HepG2 (cell line): ENCODE measurements around the gene PSEN2. TPM values are rescaled to one million over a fixed set of nuclear protein-coding genes. Genes with fewer than 3 reads are reported as not detected.

Experiments
- CBX1 ChIP-seq: IDR thresholded peaks from one replicate; pipeline ENCODE4 v1.6.1; 2016; ENCODE audit warnings: antibody characterized with exemption, low read depth
- HBP1 ChIP-seq: IDR thresholded peaks from 2 replicates; pipeline ENCODE4 v1.6.1; 2016; ENCODE audit warnings: low read depth, control low read depth
- MYNN ChIP-seq: sonication (generic); formaldehyde crosslinking; IDR thresholded peaks from 2 replicates; pipeline ENCODE4 v1.4.0; 2020; ENCODE audit warnings: mild to moderate bottlenecking, low read depth, missing genetic modification reagents
- NCOA1 ChIP-seq: sonication (generic); formaldehyde crosslinking; IDR thresholded peaks from 2 replicates; pipeline ENCODE4 v1.9.0; 2021; ENCODE audit warnings: missing genetic modification reagents
- NFRKB ChIP-seq: fragments of 450-650 bp; IDR thresholded peaks from 2 replicates; pipeline ENCODE4 v1.6.1; 2017
- PCBP1 ChIP-seq: fragments of 200-400 bp; formaldehyde crosslinking; IDR thresholded peaks from 2 replicates; pipeline ENCODE4 v1.6.1; 2017; ENCODE audit warnings: mild to moderate bottlenecking, low read depth, low read length, borderline replicate concordance
- PHF5A ChIP-seq: IDR thresholded peaks from one replicate; pipeline ENCODE4 v1.6.1; 2018; ENCODE audit warnings: low read depth, missing genetic modification reagents; ENCODE audit not compliant: unreplicated experiment
- REL ChIP-seq: sonication (generic); formaldehyde crosslinking; conservative IDR thresholded peaks from 2 replicates; pipeline ENCODE4 v1.8.0; 2022; ENCODE audit warnings: mild to moderate bottlenecking, missing genetic modification reagents, moderate library complexity
- RERE ChIP-seq: IDR thresholded peaks from 2 replicates; pipeline ENCODE4 v1.6.1; 2016; ENCODE audit warnings: low read depth, missing genetic modification reagents, missing compliant biosample characterization
- RFX3 ChIP-seq: IDR thresholded peaks from 2 replicates; pipeline ENCODE4 v1.6.1; 2016; ENCODE audit warnings: missing biosample characterization, missing genetic modification reagents
- SMARCE1 ChIP-seq: fragments of 450-650 bp; IDR thresholded peaks from 2 replicates; pipeline ENCODE4 v1.6.1; 2017; ENCODE audit warnings: borderline replicate concordance
- TEAD3 ChIP-seq: optimal IDR thresholded peaks from 2 replicates; pipeline ENCODE3; 2016; ENCODE audit warnings: borderline replicate concordance
- THAP9 ChIP-seq: sonication (generic); formaldehyde crosslinking; IDR thresholded peaks from 2 replicates; pipeline ENCODE4; 2020; ENCODE audit warnings: missing genetic modification reagents, mild to moderate bottlenecking, borderline replicate concordance
- ZC3H4 ChIP-seq: sonication (generic); formaldehyde crosslinking; IDR thresholded peaks from 2 replicates; pipeline ENCODE4 v1.4.0; 2020; ENCODE audit warnings: missing genetic modification reagents, borderline replicate concordance
- ZKSCAN5 ChIP-seq: sonication (generic); formaldehyde crosslinking; IDR thresholded peaks from 2 replicates; pipeline ENCODE4 v1.5.1; 2020; ENCODE audit warnings: mild to moderate bottlenecking, missing genetic modification reagents
- ZMYM3 ChIP-seq: sonication (generic); formaldehyde crosslinking; IDR thresholded peaks from 2 replicates; pipeline ENCODE4 v1.5.1; 2020; ENCODE audit warnings: mild to moderate bottlenecking, missing genetic modification reagents
- ZNF124 ChIP-seq: sonication (generic); formaldehyde crosslinking; IDR thresholded peaks from 2 replicates; pipeline ENCODE4 v1.4.0; 2020; ENCODE audit warnings: missing genetic modification reagents
- ZNF230 ChIP-seq: sonication (generic); formaldehyde crosslinking; IDR thresholded peaks from 2 replicates; pipeline ENCODE4 v1.4.0; 2020; ENCODE audit warnings: mild to moderate bottlenecking, missing genetic modification reagents
- ZNF264 ChIP-seq: sonication (generic); formaldehyde crosslinking; IDR thresholded peaks from 2 replicates; pipeline ENCODE4 v1.4.0; 2020; ENCODE audit warnings: missing genetic modification reagents
- ZNF672 ChIP-seq: sonication (generic); formaldehyde crosslinking; IDR thresholded peaks from 2 replicates; pipeline ENCODE4 v1.8.1; 2022; ENCODE audit warnings: missing genetic modification reagents
- ZNF713 ChIP-seq: sonication (generic); formaldehyde crosslinking; IDR thresholded peaks from 2 replicates; pipeline ENCODE4 v1.4.0; 2020; ENCODE audit warnings: mild to moderate bottlenecking, missing genetic modification reagents
- ZNF724P ChIP-seq: sonication (generic); formaldehyde crosslinking; IDR thresholded peaks from 2 replicates; pipeline ENCODE4 v1.8.0; 2022; ENCODE audit warnings: missing genetic modification reagents, borderline replicate concordance
- ZNF841 ChIP-seq: sonication (generic); formaldehyde crosslinking; IDR thresholded peaks from 2 replicates; pipeline ENCODE4 v1.8.1; 2023; ENCODE audit warnings: missing genetic modification reagents, borderline replicate concordance
- polyA plus RNA-seq, 8 experiments: library from polyadenylated mRNA; depleted of rRNA in 3 of 8; stranded (reverse) in 7 of 8; unstranded in 1 of 8; fragments of >200 nt; fragmentation: Illumina TruSeq in 4 of 8; extraction: Trizol in 4 of 8; gene quantifications; 2 replicates each; pipeline versions ENCODE4 v1.2.1 to v1.2.3, GENCODE V29; 2011 to 2016; ENCODE audit warnings: low read depth in 4 of 8, missing spikeins in 1 of 8, mixed read lengths in 1 of 8; ENCODE audit not compliant: insufficient read depth in 1 of 8
- total RNA-seq, 5 experiments: library from RNA; depleted of rRNA; stranded (reverse); fragments of >200 nt; fragmentation: Illumina TruSeq; extraction: Trizol; gene quantifications; 2 replicates each; pipeline ENCODE4 v1.2.3, GENCODE V29; 2016; ENCODE audit warnings: low read depth in 1 of 5

Gene PSEN2
- total and polyA plus RNA-seq, 2 of the 13 experiments (the other 11 are each of a cell fraction or from before 2014, with no cell fraction given) = 5.9 to 13.1 TPM

GRCh38 chr1:226945106-226945857 lies 74.9 kb downstream of the PSEN2 start (continued):
- TF ChIP-seq RERE (no peak), ZNF264 (CRISPR knock-in tag) (no peak; the same call in 1 of the 2 replicates), ZMYM3 (CRISPR knock-in tag) (peak; percentile 12; the same call in 1 of the 2 replicates), ZC3H4 (no peak), NFRKB (no peak), HBP1 (CRISPR knock-in tag) (no peak), ZNF124 (no peak), ZKSCAN5 (CRISPR knock-in tag) (no peak), SMARCE1 (no peak), ZNF841 (CRISPR knock-in tag) (no peak), ZNF230 (CRISPR knock-in tag) (no peak), TEAD3 (peak; percentile 62), NCOA1 (CRISPR knock-in tag) (no peak), ZNF672 (CRISPR knock-in tag) (no peak), REL (CRISPR knock-in tag) (no peak), ZNF713 (no peak), PCBP1 (no peak), MYNN (CRISPR knock-in tag) (no peak), THAP9 (CRISPR knock-in tag) (0 out of 2 replicates have a peak, but pooled peaks have one; percentile 0), CBX1 (no peak), RFX3 (no peak), PHF5A (CRISPR knock-in tag) (no peak), ZNF724P (CRISPR knock-in tag) (peak; percentile 47; the same call in 1 of the 2 replicates)
